SK-N-MC (cell line): ENCODE measurements around the gene KCNK3.

Experiments
- EZH2 ChIP-seq: fragments of 200-600 bp; sonication (generic); IDR thresholded peaks from one replicate; pipeline ENCODE4 v1.6.1; 2017; ENCODE audit warnings: antibody characterized with exemption
- POLR2AphosphoS5 ChIP-seq: IDR thresholded peaks from 2 replicates; pipeline ENCODE4 v1.6.1; 2012; ENCODE audit warnings: mild to moderate bottlenecking, low read depth, low read length, borderline replicate concordance

GRCh38 chr2:26706616-26707473 lies 14.3 kb downstream of the KCNK3 start:
- TF ChIP-seq POLR2AphosphoS5 (no peak), EZH2 (no peak)
